VCaP (cell line): ENCODE results near the gene PRLR.

Source experiments
- H3K27ac ChIP-seq: fragments of 450-650 bp; 2 replicates; pipeline ENCODE4 v1.5.1; 2017
- CTCF ChIP-seq: fragments of 450-650 bp; conservative IDR thresholded peaks from 2 replicates; pipeline ENCODE4 v1.5.1; 2017; ENCODE audit warnings: mild to moderate bottlenecking, moderate library complexity

The PRLR gene

GRCh38 chr5:35073160-35073559 lies 157.1 kb downstream of the PRLR start:
- no peak overlapping the region for H3K27ac ChIP-seq
- no peak for TF ChIP-seq CTCF

GRCh38 chr5:35069188-35069587 lies 161.1 kb downstream of the PRLR start:
- TF ChIP-seq CTCF = no peak
- no peak overlapping the region for H3K27ac ChIP-seq

GRCh38 chr5:35067985-35068384 lies 162.3 kb downstream of the PRLR start:
- no peak for TF ChIP-seq CTCF
- H3K27ac ChIP-seq = no peak overlapping the region

GRCh38 chr5:35066260-35066795 lies 164.0 kb downstream of the PRLR start:
- TF ChIP-seq CTCF = no peak
- H3K27ac ChIP-seq = no peak overlapping the region

GRCh38 chr5:35063414-35063813 lies 166.9 kb downstream of the PRLR start:
- TF ChIP-seq CTCF = no peak
- H3K27ac ChIP-seq = no peak overlapping the region

- H3K27ac ChIP-seq = no peak overlapping the region
- TF ChIP-seq CTCF = no peak
Observed at GRCh38 chr5:35061211-35061770, 169.0 kb downstream of the PRLR start.

- TF ChIP-seq CTCF = no peak
Observed at GRCh38 chr5:35060236-35060635, 170.1 kb downstream of the PRLR start.

More at GRCh38 chr5:35060236-35060635, 170.1 kb downstream of the PRLR start:
- H3K27ac ChIP-seq = no peak overlapping the region
